RWPE1 (cell line): Measurements from ENCODE around the gene KIAA0232.

ENCODE experiments used
- CTCF ChIA-PET: fragments of 350-600 bp; sonication (Branson Sonifier 250); formaldehyde crosslinking; extraction: SDS; loops from one replicate; lab custom pipeline; 2021; lab: Yijun Ruan, JAX
- POLR2A ChIA-PET: fragments of 400-600 bp; formaldehyde crosslinking; extraction: SDS; loops from one replicate; lab custom pipeline; 2020; ENCODE audit warnings: antibody characterized with exemption; ENCODE audit not compliant: low non-redundant PET; lab: Yijun Ruan, JAX
- DNase-seq: peaks from one replicate; pipeline ENCODE4 v3.0.0; 2012; ENCODE audit warnings: low spot score
- H3K27ac ChIP-seq: fragments of 450-650 bp; 2 replicates; pipeline ENCODE4 v1.5.1; 2017
- CTCF ChIP-seq: fragments of 450-650 bp; conservative IDR thresholded peaks from 2 replicates; pipeline ENCODE4 v1.5.1; 2017; ENCODE audit warnings: low read depth, mild to moderate bottlenecking

The KIAA0232 gene

GRCh38 chr4:6769989-6770420 is 12.5 kb upstream of the KIAA0232 start:
- no peak for TF ChIP-seq CTCF
- ChIA-PET POLR2A (no interaction called here), CTCF (interaction anchor here (0.6 kb wide), 1 partner anchor 771 kb away, joined by 3 read pairs; no protein-coding TSS in a partner anchor)

GRCh38 chr4:6770581-6771228 is 11.8 kb upstream of the KIAA0232 start:
- ChIA-PET CTCF (interaction anchor here (0.6 kb wide), 1 partner anchor 772 kb away, joined by 3 read pairs; no protein-coding TSS in a partner anchor), POLR2A (no interaction called here)
- TF ChIP-seq CTCF, result no peak

More at GRCh38 chr4:6769989-6770420, 12.5 kb upstream of the KIAA0232 start:
- DNase-seq, result no peak
- no peak overlapping the region for H3K27ac ChIP-seq

GRCh38 chr4:6771229-6771671 is 11.3 kb upstream of the KIAA0232 start:
- ChIA-PET CTCF (no interaction called here), POLR2A (interaction anchor here (0.6 kb wide), 1 partner anchor 51 kb away, joined by 5 read pairs; no protein-coding TSS in a partner anchor)
- no peak for TF ChIP-seq CTCF
- no peak for DNase-seq
- H3K27ac ChIP-seq, result peak overlapping the region; percentile 68

More at GRCh38 chr4:6770581-6771228, 11.8 kb upstream of the KIAA0232 start:
- no peak for DNase-seq
- H3K27ac ChIP-seq, result peak overlapping the region; percentile 68

GRCh38 chr4:6772223-6772928 is 10.2 kb upstream of the KIAA0232 start:
- ChIA-PET POLR2A (no interaction called here), CTCF (no interaction called here)
- no peak for TF ChIP-seq CTCF
- DNase-seq, result peak; percentile 44
- peak overlapping the region; percentile 68 for H3K27ac ChIP-seq

GRCh38 chr4:6773106-6773505 is 9.4 kb upstream of the KIAA0232 start:
- peak overlapping the region; percentile 68 for H3K27ac ChIP-seq
- ChIA-PET POLR2A (interaction anchor here (0.6 kb wide), 1 partner anchor 55 kb away, joined by 3 read pairs; no protein-coding TSS in a partner anchor), CTCF (no interaction called here)
- no peak for TF ChIP-seq CTCF
- no peak for DNase-seq
